Brain microvascular endothelial cell (primary cell): ENCODE data around the gene ELF4.

Source experiments
- DNase-seq: peaks from one replicate; pipeline ENCODE4 v3.0.0-alpha.2; 2020
- H3K27ac ChIP-seq: fragments of 250-450 bp; sonication (Bioruptor Pico); 2 replicates; pipeline ENCODE4 v1.5.1; 2020; ENCODE audit warnings: mild to moderate bottlenecking, moderate library complexity
- H3K27me3 ChIP-seq: fragments of 250-450 bp; sonication (Bioruptor Pico); replicated peaks from 2 replicates; pipeline ENCODE4 v1.5.1; 2020; ENCODE audit warnings: mild to moderate bottlenecking
- H3K36me3 ChIP-seq: fragments of 250-450 bp; sonication (Bioruptor Pico); replicated peaks from 2 replicates; pipeline ENCODE4 v1.5.1; 2020; ENCODE audit warnings: mild to moderate bottlenecking
- H3K4me3 ChIP-seq: 2 replicates; pipeline ENCODE4 v1.5.1; 2011; ENCODE audit warnings: low read depth, mild to moderate bottlenecking, control low read depth, low read length, moderate library complexity
- in situ Hi-C: cut with HindIII; loops from 2 replicates; pipeline ENCODE4 v1.10.0; 2017; ENCODE audit warnings: low sequenced_read_pairs, low pct_ligation_motif_present
- TF ChIP-seq, protein P1 (sequence below): IDR thresholded peaks from 2 replicates; pipeline ENCODE4 v1.5.1; 2011; ENCODE audit warnings: low read depth, mild to moderate bottlenecking, moderate library complexity, low read length, control low read depth, inconsistent platforms; ENCODE audit errors: missing control alignments

ELF4 gene

DNA sequence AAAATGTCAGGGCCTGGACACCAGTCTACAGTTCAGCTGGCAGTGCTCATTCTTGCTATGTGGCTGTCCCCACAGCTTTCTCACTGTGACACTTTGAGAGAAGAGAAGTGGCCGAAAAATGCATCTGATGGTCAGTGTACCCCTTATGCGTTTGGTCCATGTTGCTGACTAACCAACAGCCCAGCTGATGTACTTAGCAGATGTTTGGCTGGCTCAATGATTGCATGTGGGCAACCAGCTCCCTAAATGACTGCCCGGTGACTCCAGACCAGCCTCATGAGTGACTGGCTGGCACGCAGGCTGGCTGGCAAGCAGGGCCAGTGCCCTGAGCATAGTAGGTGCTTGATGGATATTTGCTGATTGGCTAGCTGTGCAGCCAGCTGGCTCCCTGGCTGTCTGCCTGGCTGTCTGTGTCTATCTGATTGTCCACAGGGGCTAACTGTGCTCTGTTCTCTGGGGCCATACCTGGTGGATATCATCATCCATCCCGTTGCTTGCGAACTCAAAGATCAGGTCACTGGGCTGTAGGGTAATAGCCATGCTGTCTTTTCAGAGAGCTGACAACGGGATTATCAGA is 29.4 kb downstream of the ELF4 start:
- Histone ChIP-seq H3K4me3 (no peak overlapping the region), H3K27ac (no peak overlapping the region), H3K36me3 (no peaks in the 10 kb centered on the region), H3K27me3 (no peaks in the 10 kb centered on the region)
- in situ Hi-C loops, result no loop called here
- TF ChIP-seq, protein P1, sequence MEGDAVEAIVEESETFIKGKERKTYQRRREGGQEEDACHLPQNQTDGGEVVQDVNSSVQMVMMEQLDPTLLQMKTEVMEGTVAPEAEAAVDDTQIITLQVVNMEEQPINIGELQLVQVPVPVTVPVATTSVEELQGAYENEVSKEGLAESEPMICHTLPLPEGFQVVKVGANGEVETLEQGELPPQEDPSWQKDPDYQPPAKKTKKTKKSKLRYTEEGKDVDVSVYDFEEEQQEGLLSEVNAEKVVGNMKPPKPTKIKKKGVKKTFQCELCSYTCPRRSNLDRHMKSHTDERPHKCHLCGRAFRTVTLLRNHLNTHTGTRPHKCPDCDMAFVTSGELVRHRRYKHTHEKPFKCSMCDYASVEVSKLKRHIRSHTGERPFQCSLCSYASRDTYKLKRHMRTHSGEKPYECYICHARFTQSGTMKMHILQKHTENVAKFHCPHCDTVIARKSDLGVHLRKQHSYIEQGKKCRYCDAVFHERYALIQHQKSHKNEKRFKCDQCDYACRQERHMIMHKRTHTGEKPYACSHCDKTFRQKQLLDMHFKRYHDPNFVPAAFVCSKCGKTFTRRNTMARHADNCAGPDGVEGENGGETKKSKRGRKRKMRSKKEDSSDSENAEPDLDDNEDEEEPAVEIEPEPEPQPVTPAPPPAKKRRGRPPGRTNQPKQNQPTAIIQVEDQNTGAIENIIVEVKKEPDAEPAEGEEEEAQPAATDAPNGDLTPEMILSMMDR, result no peak
- no peak for DNase-seq

DNA sequence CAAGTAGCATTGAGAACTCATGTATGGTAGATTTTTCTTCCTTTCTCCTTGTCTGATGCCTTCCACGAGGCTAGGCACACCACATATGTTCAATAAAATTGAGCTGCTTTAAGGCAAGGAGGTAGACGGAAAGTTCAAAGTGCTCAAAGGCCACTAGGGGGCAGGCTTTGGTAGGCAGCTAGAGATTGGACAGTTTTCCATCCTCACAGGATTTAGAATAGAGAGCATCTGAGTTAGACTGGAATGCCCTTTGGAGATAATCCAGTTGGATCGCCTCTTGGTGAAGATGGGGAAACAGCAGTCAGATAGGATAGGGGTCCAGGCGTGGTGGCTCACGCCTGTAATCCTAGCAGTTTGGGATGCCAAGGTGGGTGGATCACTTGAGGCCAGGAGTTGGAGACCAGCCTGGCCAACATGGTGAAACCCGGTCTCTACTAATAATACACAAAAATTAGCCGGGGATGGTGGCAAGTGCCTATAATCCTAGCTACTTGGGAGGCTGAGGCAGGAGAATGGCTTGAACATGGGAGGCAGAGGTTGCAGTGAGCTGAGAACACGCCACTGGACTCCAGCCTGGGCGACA is 30.4 kb downstream of the ELF4 start:
- H3K4me3 ChIP-seq, result no peak overlapping the region
- H3K27ac ChIP-seq, result no peak overlapping the region
- DNase-seq, result peak; percentile 45
- no peaks in the 10 kb centered on the region for H3K27me3 ChIP-seq
- no peaks in the 10 kb centered on the region for H3K36me3 ChIP-seq
- in situ Hi-C loops, result no loop called here
- TF ChIP-seq, protein P1, result peak; percentile 79

DNA sequence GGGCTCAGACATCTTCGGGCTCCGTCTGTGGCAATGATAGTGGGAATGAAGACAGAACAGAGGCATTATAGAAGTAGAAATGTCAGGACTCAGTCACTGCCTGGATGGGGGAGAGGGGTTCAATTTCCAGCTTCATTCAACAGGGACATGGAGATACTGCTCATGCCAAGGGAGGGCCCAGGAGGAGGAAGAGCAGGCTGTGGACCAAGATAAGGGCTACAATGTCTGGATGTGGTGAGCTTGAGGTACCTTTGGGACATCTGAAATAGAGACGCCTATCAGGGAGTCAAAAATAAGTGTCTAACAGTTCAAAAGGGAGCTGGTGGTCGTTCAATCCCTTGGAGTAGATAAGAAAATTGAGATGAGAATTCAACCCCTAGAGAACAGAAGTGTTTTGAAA is 34.5 kb downstream of the ELF4 start:
- in situ Hi-C loops, result no loop called here
- no peak for DNase-seq
- Histone ChIP-seq H3K36me3 (peaks cover 6% of the 10 kb centered on the region), H3K27ac (no peak overlapping the region), H3K4me3 (no peak overlapping the region), H3K27me3 (no peaks in the 10 kb centered on the region)
- TF ChIP-seq, protein P1, result no peak

DNA sequence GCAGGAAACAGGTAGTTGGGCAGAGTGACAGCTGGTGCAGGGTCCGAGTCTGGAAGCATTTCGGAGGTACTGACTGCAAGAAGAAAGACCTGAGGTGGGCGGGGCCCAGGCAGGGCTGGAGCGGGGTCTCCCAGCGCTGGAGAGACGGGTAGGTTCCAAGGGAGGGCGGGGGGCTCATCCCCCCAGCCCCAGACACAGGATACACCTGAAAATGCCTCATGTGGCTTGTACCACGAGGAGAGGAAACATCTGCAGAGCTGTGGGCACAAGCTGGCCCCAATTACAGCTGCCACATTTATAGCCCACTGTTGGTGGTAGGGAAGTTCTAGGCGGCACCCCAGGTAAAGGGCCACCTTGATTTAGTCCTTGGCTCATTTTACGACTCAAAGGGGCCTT is 38.0 kb downstream of the ELF4 start:
- in situ Hi-C loops, result no loop called here
- H3K27ac ChIP-seq, result no peak overlapping the region
- DNase-seq, result no peak
- TF ChIP-seq, protein P1, result no peak
- H3K27me3 ChIP-seq, result no peaks in the 10 kb centered on the region
- H3K36me3 ChIP-seq, result peaks cover 8% of the 10 kb centered on the region
- H3K4me3 ChIP-seq, result no peak overlapping the region

DNA sequence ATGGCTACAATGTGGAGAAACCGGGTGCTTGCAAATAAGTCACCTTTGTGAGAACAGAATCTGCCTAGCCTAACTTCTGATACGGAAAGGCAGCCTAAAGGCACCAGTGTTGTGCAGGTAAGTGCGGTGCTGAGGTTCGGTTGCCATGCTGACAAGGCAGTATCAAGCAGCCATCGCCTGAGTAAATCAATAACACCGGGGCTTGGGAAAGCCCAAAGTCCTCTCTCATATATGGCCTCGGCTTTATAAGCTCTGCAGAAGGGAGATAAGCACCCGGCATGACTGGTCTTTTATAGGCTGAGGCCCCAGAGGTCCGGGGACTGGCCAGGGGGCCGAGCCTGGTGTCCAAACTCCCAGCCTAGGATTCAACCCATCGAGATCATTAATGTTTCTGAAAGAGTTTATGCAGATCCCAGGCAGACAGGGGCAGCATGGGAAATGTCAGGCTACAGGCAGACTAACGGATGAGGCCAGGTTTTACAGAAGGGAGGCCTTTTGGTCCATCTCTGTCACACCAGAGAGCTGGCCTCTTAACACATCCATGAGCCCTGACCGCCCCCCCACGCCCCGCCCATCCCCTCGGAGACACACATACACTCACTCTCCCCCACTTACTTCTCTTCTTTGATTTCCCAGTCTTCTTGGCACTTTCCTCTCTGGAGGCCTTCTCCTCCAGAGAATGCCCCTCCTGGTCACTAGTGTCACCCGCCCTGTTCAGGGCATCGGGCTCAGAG is 38.5 kb downstream of the ELF4 start:
- DNase-seq, result no peak
- Histone ChIP-seq H3K27ac (no peak overlapping the region), H3K4me3 (no peak overlapping the region), H3K36me3 (peaks cover 8% of the 10 kb centered on the region), H3K27me3 (no peaks in the 10 kb centered on the region)
- in situ Hi-C loops, result no loop called here
- TF ChIP-seq, protein P1, result no peak
